ENCODE results near the gene PPP1R2.
A peak's percentile ranks its signal among the peaks of the same experiment; 100 is the strongest.

Gene PPP1R2

GRCh38 chr3:195539479-195539878 lies 3.6 kb downstream of the PPP1R2 start:
- Histone ChIP-seq H3K27me3 (replicated peaks; ENCODE audit: insufficient read depth, low read length) (no peaks in the 10 kb centered on the region), H3K9me2 (replicated peaks; ENCODE audit: insufficient read depth, low read length) (no peaks in the 10 kb centered on the region), H3K36me3 (replicated peaks; ENCODE audit: insufficient read depth, low read length) (no peaks in the 10 kb centered on the region), H3K4me1 (ENCODE audit: low read length) (peaks cover 58% of the 10 kb centered on the region), H3K27ac (ENCODE audit: low read length) (no peak overlapping the region), H2AFZ (ENCODE audit: low read length) (no peak overlapping the region), H4K20me1 (ENCODE audit: insufficient read depth, low read length) (peaks cover 3% of the 10 kb centered on the region; the same call in 1 of the 2 replicates), H3F3A (ENCODE audit: insufficient read depth, low read length) (peaks cover 22% of the 10 kb centered on the region), H3K9ac (ENCODE audit: low read length) (no peak overlapping the region), H3K4me3 (ENCODE audit: low read length) (no peak overlapping the region), H3K9me3 (replicated peaks; ENCODE audit: insufficient read depth, low read length) (no peaks in the 10 kb centered on the region), H3K4me2 (ENCODE audit: low read depth, low read length) (no peak overlapping the region), H3K79me2 (ENCODE audit: low read length) (peaks cover 85% of the 10 kb centered on the region)
- no peak for DNase-seq
- no peak for TF ChIP-seq CTCF (IDR thresholded peaks at IDR 0.05; ENCODE audit: low read length)
- no peak for TF ChIP-seq EZH2 (optimal IDR thresholded peaks at IDR 0.05; ENCODE audit: low read depth, low read length)
- TF ChIP-seq EZH2phosphoT487 (IDR thresholded peaks at IDR 0.05; ENCODE audit: low read length) = no peak

GRCh38 chr3:195537995-195538394 lies 5.1 kb downstream of the PPP1R2 start:
- DNase-seq = peak; percentile 99
- peaks cover 63% of the 10 kb centered on the region for H3K4me1 ChIP-seq (ENCODE audit: low read length)
- TF ChIP-seq CTCF (IDR thresholded peaks at IDR 0.05; ENCODE audit: low read length) = peak; percentile 11; the same call in 1 of the 2 replicates
- TF ChIP-seq EZH2 (optimal IDR thresholded peaks at IDR 0.05; ENCODE audit: low read depth, low read length) = no peak
- TF ChIP-seq EZH2phosphoT487 (IDR thresholded peaks at IDR 0.05; ENCODE audit: low read length) = no peak
- peaks cover 33% of the 10 kb centered on the region for H3F3A ChIP-seq (ENCODE audit: insufficient read depth, low read length)
- peak overlapping the region; percentile 64 for H3K27ac ChIP-seq (ENCODE audit: low read length)
- no peaks in the 10 kb centered on the region for H3K27me3 ChIP-seq (replicated peaks; ENCODE audit: insufficient read depth, low read length)
- peak overlapping the region; percentile 18; the same call in 1 of the 2 replicates for H3K9ac ChIP-seq (ENCODE audit: low read length)
- peaks cover 3% of the 10 kb centered on the region; the same call in 1 of the 2 replicates for H4K20me1 ChIP-seq (ENCODE audit: insufficient read depth, low read length)
- H3K9me2 ChIP-seq (replicated peaks; ENCODE audit: insufficient read depth, low read length) = no peaks in the 10 kb centered on the region
- H3K9me3 ChIP-seq (replicated peaks; ENCODE audit: insufficient read depth, low read length) = no peaks in the 10 kb centered on the region
- peak overlapping the region; percentile 78 for H3K4me2 ChIP-seq (ENCODE audit: low read depth, low read length)
- no peaks in the 10 kb centered on the region for H3K36me3 ChIP-seq (replicated peaks; ENCODE audit: insufficient read depth, low read length)
- peak overlapping the region; percentile 17; the same call in 1 of the 2 replicates for H3K4me3 ChIP-seq (ENCODE audit: low read length)
- peaks cover 95% of the 10 kb centered on the region for H3K79me2 ChIP-seq (ENCODE audit: low read length)
- H2AFZ ChIP-seq (ENCODE audit: low read length) = no peak overlapping the region

GRCh38 chr3:195535293-195535692 lies 7.8 kb downstream of the PPP1R2 start:
- DNase-seq = no peak
- no peaks in the 10 kb centered on the region for H3K9me3 ChIP-seq (replicated peaks; ENCODE audit: insufficient read depth, low read length)
- no peak for TF ChIP-seq EZH2phosphoT487 (IDR thresholded peaks at IDR 0.05; ENCODE audit: low read length)
- no peak for TF ChIP-seq CTCF (IDR thresholded peaks at IDR 0.05; ENCODE audit: low read length)
- TF ChIP-seq EZH2 (optimal IDR thresholded peaks at IDR 0.05; ENCODE audit: low read depth, low read length) = no peak
- no peak overlapping the region for H3K4me3 ChIP-seq (ENCODE audit: low read length)
- H3K9me2 ChIP-seq (replicated peaks; ENCODE audit: insufficient read depth, low read length) = no peaks in the 10 kb centered on the region
- no peak overlapping the region for H2AFZ ChIP-seq (ENCODE audit: low read length)
- H3F3A ChIP-seq (ENCODE audit: insufficient read depth, low read length) = peaks cover 33% of the 10 kb centered on the region
- peaks cover 67% of the 10 kb centered on the region for H3K4me1 ChIP-seq (ENCODE audit: low read length)
- no peak overlapping the region for H3K9ac ChIP-seq (ENCODE audit: low read length)
- H3K27me3 ChIP-seq (replicated peaks; ENCODE audit: insufficient read depth, low read length) = no peaks in the 10 kb centered on the region
- no peak overlapping the region for H3K27ac ChIP-seq (ENCODE audit: low read length)
- peaks cover 94% of the 10 kb centered on the region for H3K79me2 ChIP-seq (ENCODE audit: low read length)
- peaks cover 3% of the 10 kb centered on the region; the same call in 1 of the 2 replicates for H4K20me1 ChIP-seq (ENCODE audit: insufficient read depth, low read length)
- no peak overlapping the region for H3K4me2 ChIP-seq (ENCODE audit: low read depth, low read length)
- no peaks in the 10 kb centered on the region for H3K36me3 ChIP-seq (replicated peaks; ENCODE audit: insufficient read depth, low read length)

All from MM.1S (cell line).